ENCODE data around the gene FNDC3B.
A peak's percentile ranks its signal among the peaks of the same experiment; 100 is the strongest.

Gene FNDC3B

GRCh38 chr3:172102123-172102882 lies 62.9 kb downstream of the FNDC3B start:
- TF ChIP-seq, protein P1, sequence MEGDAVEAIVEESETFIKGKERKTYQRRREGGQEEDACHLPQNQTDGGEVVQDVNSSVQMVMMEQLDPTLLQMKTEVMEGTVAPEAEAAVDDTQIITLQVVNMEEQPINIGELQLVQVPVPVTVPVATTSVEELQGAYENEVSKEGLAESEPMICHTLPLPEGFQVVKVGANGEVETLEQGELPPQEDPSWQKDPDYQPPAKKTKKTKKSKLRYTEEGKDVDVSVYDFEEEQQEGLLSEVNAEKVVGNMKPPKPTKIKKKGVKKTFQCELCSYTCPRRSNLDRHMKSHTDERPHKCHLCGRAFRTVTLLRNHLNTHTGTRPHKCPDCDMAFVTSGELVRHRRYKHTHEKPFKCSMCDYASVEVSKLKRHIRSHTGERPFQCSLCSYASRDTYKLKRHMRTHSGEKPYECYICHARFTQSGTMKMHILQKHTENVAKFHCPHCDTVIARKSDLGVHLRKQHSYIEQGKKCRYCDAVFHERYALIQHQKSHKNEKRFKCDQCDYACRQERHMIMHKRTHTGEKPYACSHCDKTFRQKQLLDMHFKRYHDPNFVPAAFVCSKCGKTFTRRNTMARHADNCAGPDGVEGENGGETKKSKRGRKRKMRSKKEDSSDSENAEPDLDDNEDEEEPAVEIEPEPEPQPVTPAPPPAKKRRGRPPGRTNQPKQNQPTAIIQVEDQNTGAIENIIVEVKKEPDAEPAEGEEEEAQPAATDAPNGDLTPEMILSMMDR (IDR thresholded peaks at IDR 0.05; ENCODE audit: low read depth, low read length, missing control alignments): no peak
- DNase-seq (ENCODE audit: low read depth): no peak
- H3K4me3 ChIP-seq (ENCODE audit: low read depth, low read length): no peak overlapping the region
- in situ Hi-C loops (cut with HindIII; ENCODE audit: low sequenced_read_pairs): no loop called here

GRCh38 chr3:172102883-172103310 lies 63.5 kb downstream of the FNDC3B start:
- TF ChIP-seq, protein P1 (IDR thresholded peaks at IDR 0.05; ENCODE audit: low read depth, low read length, missing control alignments): no peak
- in situ Hi-C loops (cut with HindIII; ENCODE audit: low sequenced_read_pairs): no loop called here
- no peak overlapping the region for H3K4me3 ChIP-seq (ENCODE audit: low read depth, low read length)
- no peak for DNase-seq (ENCODE audit: low read depth)

GRCh38 chr3:172103724-172104123 lies 64.3 kb downstream of the FNDC3B start:
- in situ Hi-C loops (cut with HindIII; ENCODE audit: low sequenced_read_pairs): no loop called here
- DNase-seq (ENCODE audit: low read depth): peak; percentile 52
- no peak overlapping the region for H3K4me3 ChIP-seq (ENCODE audit: low read depth, low read length)
- TF ChIP-seq, protein P1 (IDR thresholded peaks at IDR 0.05; ENCODE audit: low read depth, low read length, missing control alignments): no peak

- TF ChIP-seq, protein P1 (IDR thresholded peaks at IDR 0.05; ENCODE audit: low read depth, low read length, missing control alignments): no peak
- in situ Hi-C loops (cut with HindIII; ENCODE audit: low sequenced_read_pairs): no loop called here
Measured at GRCh38 chr3:172104471-172105072, 65.2 kb downstream of the FNDC3B start.

DNA sequence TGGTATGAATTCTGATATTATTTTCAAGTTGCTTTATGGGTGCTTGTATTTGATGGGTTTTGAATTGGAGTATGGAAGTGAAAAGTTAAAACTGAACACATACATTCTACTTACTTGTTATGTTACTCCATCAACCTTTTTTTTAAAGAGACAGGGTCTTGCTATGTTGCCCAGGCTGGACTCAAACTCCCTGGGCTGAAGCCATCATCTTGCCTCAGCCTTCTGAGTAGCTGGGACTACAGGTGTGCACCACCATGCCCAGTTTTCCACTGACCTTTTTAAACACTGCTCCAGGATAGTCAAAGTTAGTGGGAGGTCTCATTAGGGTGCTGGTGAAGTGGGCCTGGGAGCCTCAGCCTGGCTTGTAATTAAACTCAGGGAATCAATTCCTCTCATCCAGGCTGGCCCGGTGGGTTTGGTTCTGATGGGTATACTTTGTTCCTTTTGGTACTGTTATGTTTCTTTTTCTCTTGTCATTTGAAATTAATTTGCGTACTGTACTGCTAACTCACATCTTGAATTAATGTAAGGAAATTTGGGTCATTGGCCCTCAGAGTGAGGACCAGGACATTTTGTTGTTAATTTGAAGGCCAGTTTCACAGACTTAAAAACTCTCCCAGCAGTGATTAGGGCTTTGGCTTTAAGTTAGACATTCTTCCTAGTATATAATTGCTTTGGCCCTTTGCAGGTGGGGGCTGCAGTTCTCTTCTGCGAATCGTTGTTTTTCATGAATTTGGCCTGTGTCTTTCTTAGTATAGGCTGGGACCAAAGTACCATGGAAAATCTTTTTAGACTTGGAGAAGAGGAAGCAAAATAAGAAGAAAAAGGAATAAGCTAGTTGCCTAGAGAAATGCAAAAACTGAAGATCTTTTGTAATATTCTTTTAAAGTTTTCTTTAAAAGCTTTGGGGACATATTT lies 66.9 kb downstream of the FNDC3B start:
- no peak overlapping the region for H3K4me3 ChIP-seq (ENCODE audit: low read depth, low read length)
- no peak for DNase-seq (ENCODE audit: low read depth)
- TF ChIP-seq, protein P1 (IDR thresholded peaks at IDR 0.05; ENCODE audit: low read depth, low read length, missing control alignments): no peak
- in situ Hi-C loops (cut with HindIII; ENCODE audit: low sequenced_read_pairs): no loop called here

More at GRCh38 chr3:172104471-172105072, 65.2 kb downstream of the FNDC3B start:
- DNase-seq (ENCODE audit: low read depth): no peak
- H3K4me3 ChIP-seq (ENCODE audit: low read depth, low read length): no peak overlapping the region

- TF ChIP-seq, protein P1 (IDR thresholded peaks at IDR 0.05; ENCODE audit: low read depth, low read length, missing control alignments): no peak
- in situ Hi-C loops (cut with HindIII; ENCODE audit: low sequenced_read_pairs): no loop called here
- no peak for DNase-seq (ENCODE audit: low read depth)
- no peak overlapping the region for H3K4me3 ChIP-seq (ENCODE audit: low read depth, low read length)
Measured at GRCh38 chr3:172106989-172107388, 67.6 kb downstream of the FNDC3B start.

All from astrocyte of the cerebellum (primary cell).